ENCODE results near the gene PLEKHG1.

DNA sequence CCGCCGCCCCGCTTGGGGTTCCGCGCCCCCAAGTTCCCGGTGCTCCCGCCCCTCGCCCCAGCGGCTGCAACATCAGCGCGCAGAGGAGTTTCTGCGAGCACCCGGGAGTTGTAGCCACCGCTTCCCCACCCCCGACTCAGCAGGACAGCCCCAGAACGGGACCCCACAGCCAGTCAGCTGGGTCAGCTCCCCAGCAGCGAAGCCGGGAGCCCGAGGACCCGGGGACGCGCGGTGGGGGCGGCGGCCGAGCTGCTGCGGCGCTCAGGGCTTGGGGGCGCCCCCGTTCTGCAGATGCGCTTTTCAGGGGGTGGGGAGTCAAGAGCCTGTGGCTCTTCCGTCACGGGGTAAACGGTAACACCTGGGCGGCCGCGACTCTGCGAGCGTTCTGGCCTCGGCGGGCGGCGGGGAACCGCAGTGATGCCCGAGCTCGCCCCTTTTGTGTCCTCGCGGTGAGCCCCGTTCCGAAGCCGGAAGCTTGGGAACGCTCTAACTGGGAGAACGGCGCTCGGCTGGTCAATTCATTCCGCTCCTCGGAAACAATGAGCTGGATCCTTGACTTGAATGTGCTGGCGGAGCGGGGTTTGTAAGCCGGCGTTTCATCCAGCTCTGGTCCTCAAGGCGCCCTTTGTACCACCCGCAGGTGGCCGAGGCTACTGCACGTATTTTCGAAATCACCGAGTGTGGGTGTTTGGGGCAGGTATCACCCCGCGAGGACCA is 774 bp downstream of the PLEKHG1 start:
- no peak for TF ChIP-seq EZH2 (IDR thresholded peaks at IDR 0.05; ENCODE audit: low read length)
- TF ChIP-seq, protein P1, sequence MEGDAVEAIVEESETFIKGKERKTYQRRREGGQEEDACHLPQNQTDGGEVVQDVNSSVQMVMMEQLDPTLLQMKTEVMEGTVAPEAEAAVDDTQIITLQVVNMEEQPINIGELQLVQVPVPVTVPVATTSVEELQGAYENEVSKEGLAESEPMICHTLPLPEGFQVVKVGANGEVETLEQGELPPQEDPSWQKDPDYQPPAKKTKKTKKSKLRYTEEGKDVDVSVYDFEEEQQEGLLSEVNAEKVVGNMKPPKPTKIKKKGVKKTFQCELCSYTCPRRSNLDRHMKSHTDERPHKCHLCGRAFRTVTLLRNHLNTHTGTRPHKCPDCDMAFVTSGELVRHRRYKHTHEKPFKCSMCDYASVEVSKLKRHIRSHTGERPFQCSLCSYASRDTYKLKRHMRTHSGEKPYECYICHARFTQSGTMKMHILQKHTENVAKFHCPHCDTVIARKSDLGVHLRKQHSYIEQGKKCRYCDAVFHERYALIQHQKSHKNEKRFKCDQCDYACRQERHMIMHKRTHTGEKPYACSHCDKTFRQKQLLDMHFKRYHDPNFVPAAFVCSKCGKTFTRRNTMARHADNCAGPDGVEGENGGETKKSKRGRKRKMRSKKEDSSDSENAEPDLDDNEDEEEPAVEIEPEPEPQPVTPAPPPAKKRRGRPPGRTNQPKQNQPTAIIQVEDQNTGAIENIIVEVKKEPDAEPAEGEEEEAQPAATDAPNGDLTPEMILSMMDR (optimal IDR thresholded peaks at IDR 0.05 in 1 of 3, IDR thresholded peaks at IDR 0.05 in 1 of 3, conservative IDR thresholded peaks at IDR 0.05 in 1 of 3; ENCODE audit: extremely low read depth in 1 of 3, insufficient read depth in 2 of 3, low read length in 3 of 3), result peak; percentile 56 to 70 (median 67)

Measured in keratinocyte (primary cell).